Measurements from ENCODE around the gene MARVELD1.

GRCh38 chr10:97744405-97745035, 31.0 kb downstream of the MARVELD1 start:
- TF ChIP-seq POLR2A (IDR thresholded peaks at IDR 0.05; ENCODE audit: low read depth, low read length) (no peak), POLR2AphosphoS5 (IDR thresholded peaks at IDR 0.05; ENCODE audit: low read depth, low read length) (no peak)

Measured in GM12892 (cell line).